Motor neuron (in vitro differentiated cells): ENCODE results near the gene CCDC138. TPM values are rescaled to one million over a fixed set of nuclear protein-coding genes. Genes with fewer than 3 reads are reported as not detected.

Experiments used
- ATAC-seq, 8 experiments: fragments of 200-7000 bp; cut with Tn5 transposase; replicated peaks in 6 of 8; 2 replicates each; pipeline ENCODE4 v1.8.0; 2021; ENCODE audit warnings: mild to moderate bottlenecking in 8 of 8, moderate library complexity in 8 of 8
- H3K27ac ChIP-seq, 2 donors: fragments of 250-450 bp; sonication (Bioruptor Pico); 2 replicates each; pipeline ENCODE4 v1.9.0; 2021; ENCODE audit warnings: antibody characterized with exemption in 2 of 2, mild to moderate bottlenecking in 2 of 2, moderate library complexity in 1 of 2
- H3K4me1 ChIP-seq, 2 donors: fragments of 250-450 bp; sonication (Bioruptor Pico); replicated peaks in 1 of 2; 2 replicates each; pipeline ENCODE4 v1.6.1; 2021; ENCODE audit warnings: antibody characterized with exemption in 2 of 2, mild to moderate bottlenecking in 2 of 2, moderate library complexity in 1 of 2
- H3K4me3 ChIP-seq, 5 donors: fragments of 250-450 bp; sonication (Bioruptor Pico); 2 replicates each; pipeline ENCODE4 v1.9.0; 2021; ENCODE audit warnings: antibody characterized with exemption in 5 of 5, mild to moderate bottlenecking in 5 of 5, moderate library complexity in 4 of 5
- WGBS, 10 experiments: fragments of 450-650 bp; shearing (Covaris generic); methylation state at CpG; one replicate each; pipeline ENCODE4 v1.0.0; 2022; 5-methylcytosine and 5-hydroxymethylcytosine counted together
- in situ Hi-C, 9 experiments: fragments of 400-800 bp; cut with MboI; loops; one replicate each; pipeline ENCODE4 v1.15.0; 2021; ENCODE audit warnings: low sequenced_read_pairs in 9 of 9, low pct_unique_long_range_greater_than_20kb in 2 of 9; ENCODE audit not compliant: unreplicated experiment in 9 of 9
- total RNA-seq, 8 experiments: library from RNA; unstranded; fragments of 300-600 nt; gene quantifications; 2 replicates each; pipeline versions ENCODE4 v1.2.3 to v1.2.4, GENCODE V29; 2022

The CCDC138 gene
- total RNA-seq, 8 experiments from 2014 or later: 1.5 to 30.6 (median 14.4) TPM

GRCh38 chr2:108906403-108907077 is 120.0 kb downstream of the CCDC138 start:
- no peaks in the 10 kb centered on the region for H3K4me1 ChIP-seq
- no peak overlapping the region for H3K27ac ChIP-seq
- no peak overlapping the region for H3K4me3 ChIP-seq
- no peak for ATAC-seq
- WGBS, 10 experiments: 30 to 95% (median 85%) methylated on average over 2 to 9 of the region's 15 CpGs; no CpG with 5 or more reads in 4 of the 10 experiments
- in situ Hi-C loops: loop anchor here in 1 of 9 experiments (25.0 kb wide), 1 partner anchor 206 kb away; no protein-coding TSS in a partner anchor

- ATAC-seq: no peak
- H3K4me3 ChIP-seq: no peak overlapping the region
- H3K27ac ChIP-seq: no peak overlapping the region
- 0 to 100% (median 87%) methylated on average over 1 to 8 of the region's 24 CpGs; no CpG with 5 or more reads in 3 of the 10 experiments for WGBS, 10 experiments
- H3K4me1 ChIP-seq: no peaks in the 10 kb centered on the region
- in situ Hi-C loops: loop anchor here in 1 of 9 experiments (25.0 kb wide), 1 partner anchor 204 kb away; no protein-coding TSS in a partner anchor
Measured at GRCh38 chr2:108907822-108908712, 121.5 kb downstream of the CCDC138 start.

GRCh38 chr2:108908713-108909070 is 122.1 kb downstream of the CCDC138 start:
- in situ Hi-C loops: loop anchor here in 1 of 9 experiments (25.0 kb wide), 1 partner anchor 204 kb away; no protein-coding TSS in a partner anchor
- ATAC-seq: peak in 1 of 8 experiments; percentile 20
- WGBS, 10 experiments: 40 to 80% (median 60%) methylated on average over 1 of the region's 1 CpG; no CpG with 5 or more reads in 7 of the 10 experiments

DNA sequence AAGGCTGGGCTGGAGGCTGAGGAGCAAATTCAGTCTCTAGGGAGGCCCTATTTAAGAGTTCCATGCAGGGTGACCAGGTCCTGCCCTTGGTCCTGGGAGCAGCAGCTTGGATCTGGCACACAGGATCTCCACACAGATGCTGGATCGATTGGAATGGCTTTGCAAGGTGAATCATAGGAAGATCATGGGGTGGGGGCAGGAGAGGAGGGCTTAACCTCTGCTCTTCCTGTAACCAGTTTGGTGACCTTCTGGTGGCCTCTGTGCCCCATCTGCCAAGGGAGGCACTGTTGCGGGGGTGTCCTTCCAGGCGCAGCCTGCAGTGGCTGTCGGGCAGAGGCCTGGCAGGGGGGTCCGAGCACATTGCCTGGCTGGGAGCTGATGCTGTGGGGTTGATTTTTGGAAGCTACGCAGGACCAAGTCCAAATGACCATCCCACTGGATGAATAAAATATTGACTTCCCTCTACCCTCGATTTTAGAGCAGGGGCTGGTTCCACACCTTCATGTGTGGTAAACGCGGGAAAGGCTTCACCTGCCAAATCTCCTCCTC is 122.8 kb downstream of the CCDC138 start:
- WGBS, 10 experiments: 0 to 100% (median 71%) methylated on average over 1 to 4 of the region's 9 CpGs; no CpG with 5 or more reads in 3 of the 10 experiments

More at GRCh38 chr2:108908713-108909070, 122.1 kb downstream of the CCDC138 start:
- Histone ChIP-seq H3K4me3 (no peak overlapping the region), H3K27ac (no peak overlapping the region), H3K4me1 (no peaks in the 10 kb centered on the region)

DNA sequence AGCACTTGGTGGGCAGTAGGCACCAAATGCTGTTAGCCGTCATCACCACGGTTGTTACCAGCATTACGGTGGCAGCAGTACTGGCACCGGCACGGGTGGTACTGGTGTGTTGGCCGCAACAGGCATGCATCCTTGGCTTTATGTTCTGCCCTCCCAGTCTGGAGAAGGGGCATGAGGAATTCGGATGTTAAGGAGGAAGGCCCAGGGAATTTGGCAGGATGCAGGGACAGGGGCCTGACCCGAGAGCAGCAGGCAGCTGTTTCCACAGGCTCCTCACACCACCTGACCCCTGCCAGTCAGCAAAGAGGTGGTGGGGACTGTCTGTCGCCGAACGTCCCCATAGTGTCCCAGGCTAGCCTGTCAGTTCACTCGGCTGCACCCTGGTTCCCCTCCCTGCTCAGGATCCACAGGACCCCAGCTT is 123.5 kb downstream of the CCDC138 start:
- no peaks in the 10 kb centered on the region for H3K4me1 ChIP-seq
- no peak for ATAC-seq
- H3K4me3 ChIP-seq: no peak overlapping the region
- 40 to 100% (median 81%) methylated on average over 1 to 4 of the region's 12 CpGs; no CpG with 5 or more reads in 6 of the 10 experiments for WGBS, 10 experiments
- no peak overlapping the region for H3K27ac ChIP-seq
- in situ Hi-C loops: loop anchor here in 1 of 9 experiments (25.0 kb wide), 1 partner anchor 202 kb away; no protein-coding TSS in a partner anchor

More for the DNA sequence above, 122.8 kb downstream of the CCDC138 start:
- in situ Hi-C loops: loop anchor here in 1 of 9 experiments (25.0 kb wide), 1 partner anchor 203 kb away; no protein-coding TSS in a partner anchor
- Histone ChIP-seq H3K4me1 (no peaks in the 10 kb centered on the region), H3K4me3 (no peak overlapping the region), H3K27ac (no peak overlapping the region)
- no peak for ATAC-seq

- Histone ChIP-seq H3K4me3 (no peak overlapping the region), H3K4me1 (no peaks in the 10 kb centered on the region), H3K27ac (no peak overlapping the region)
- peak in 1 of 8 experiments; percentile 19 for ATAC-seq
- in situ Hi-C loops: loop anchor here in 1 of 9 experiments (25.0 kb wide), 1 partner anchor 202 kb away; no protein-coding TSS in a partner anchor
- WGBS, 10 experiments: 17 to 100% (median 83%) methylated on average over 1 to 9 of the region's 20 CpGs; no CpG with 5 or more reads in 5 of the 10 experiments
Measured at GRCh38 chr2:108910541-108911396, 124.2 kb downstream of the CCDC138 start.

DNA sequence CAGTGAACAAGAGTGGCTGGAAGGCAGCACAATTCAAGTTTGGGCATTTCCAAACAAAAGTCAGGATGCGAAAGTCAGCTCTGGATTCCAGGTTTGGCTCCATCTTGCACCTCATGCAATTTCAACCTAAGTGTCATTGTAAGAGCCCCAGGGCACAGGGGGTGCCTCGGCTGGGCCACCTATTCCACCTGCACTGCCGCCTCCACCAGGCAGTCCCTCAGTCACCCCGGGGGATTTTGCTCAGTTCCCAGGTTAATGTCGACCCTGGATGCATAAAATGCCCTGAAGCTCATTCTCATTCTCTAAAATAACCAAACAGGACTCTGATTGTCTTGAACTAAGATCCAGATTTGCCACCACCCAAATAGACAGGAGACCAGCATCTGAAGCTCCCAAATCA is 124.8 kb downstream of the CCDC138 start:
- H3K4me1 ChIP-seq: no peaks in the 10 kb centered on the region
- H3K4me3 ChIP-seq: no peak overlapping the region
- WGBS, 10 experiments: 70 to 88% (median 80%) methylated on average over 1 to 5 of the region's 5 CpGs; no CpG with 5 or more reads in 5 of the 10 experiments
- no peak for ATAC-seq
- no peak overlapping the region for H3K27ac ChIP-seq
- in situ Hi-C loops: loop anchor here in 1 of 9 experiments (25.0 kb wide), 1 partner anchor 201 kb away; no protein-coding TSS in a partner anchor

GRCh38 chr2:108911807-108912628 is 125.4 kb downstream of the CCDC138 start:
- no peak for ATAC-seq
- Histone ChIP-seq H3K4me1 (peaks cover 0 to 5% of the 10 kb centered on the region in 2 donors), H3K4me3 (no peak overlapping the region), H3K27ac (no peak overlapping the region)
- in situ Hi-C loops: loop anchor here in 1 of 9 experiments (25.0 kb wide), 1 partner anchor 200 kb away; no protein-coding TSS in a partner anchor
- WGBS, 10 experiments: 27 to 100% (median 73%) methylated on average over 1 to 11 of the region's 21 CpGs; no CpG with 5 or more reads in 1 of the 10 experiments

DNA sequence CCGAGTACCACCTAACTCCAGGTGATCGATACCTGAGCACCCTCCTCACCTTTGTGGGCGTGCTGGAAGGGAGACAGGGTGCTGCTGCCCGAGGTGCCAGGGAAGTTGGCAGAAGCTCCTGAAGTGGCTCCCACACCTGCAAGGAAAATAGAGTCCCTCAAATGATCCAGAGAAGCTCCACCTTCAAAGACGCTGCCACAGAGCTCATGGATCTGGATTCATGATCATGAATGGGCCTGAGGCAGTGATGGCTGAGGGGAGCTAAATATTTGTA is 126.0 kb downstream of the CCDC138 start:
- peaks cover 2 to 5% of the 10 kb centered on the region in 2 donors for H3K4me1 ChIP-seq

GRCh38 chr2:108916122-108916795 is 129.7 kb downstream of the CCDC138 start:
- in situ Hi-C loops: loop anchor here in 1 of 9 experiments (25.0 kb wide), 1 partner anchor 196 kb away; no protein-coding TSS in a partner anchor
- 35 to 100% (median 80%) methylated on average over 2 to 9 of the region's 15 CpGs; no CpG with 5 or more reads in 2 of the 10 experiments for WGBS, 10 experiments
- ATAC-seq: no peak
- Histone ChIP-seq H3K27ac (no peak overlapping the region), H3K4me1 (peaks cover 2 to 9% of the 10 kb centered on the region in 2 donors), H3K4me3 (no peak overlapping the region)

More for the DNA sequence above, 126.0 kb downstream of the CCDC138 start:
- no peak overlapping the region for H3K27ac ChIP-seq
- no peak overlapping the region for H3K4me3 ChIP-seq
- in situ Hi-C loops: loop anchor here in 1 of 9 experiments (25.0 kb wide), 1 partner anchor 200 kb away; no protein-coding TSS in a partner anchor
- ATAC-seq: no peak
- 11 to 92% (median 70%) methylated on average over 2 to 5 of the region's 5 CpGs; no CpG with 5 or more reads in 3 of the 10 experiments for WGBS, 10 experiments
